Hair follicular keratinocyte (primary cell): ENCODE data around the gene FYCO1. TPM values are rescaled to one million over a fixed set of nuclear protein-coding genes. Genes with fewer than 3 reads are reported as not detected.

Source experiments
- total RNA-seq: library from RNA; depleted of rRNA; stranded (reverse); fragments of >200 nt; gene quantifications from 2 replicates; pipeline ENCODE4 v1.2.3, GENCODE V29; 2015

The FYCO1 gene
- total RNA-seq, result 6.4 and 8.2 TPM in 2 replicates

GRCh38 chr3:45995236-45996192 is at the start of gene FYCO1:
Gene FYCO1 (minus strand): TSS chr3:45995824. CDS start chr3:45984910, 10,914 bp downstream.

GRCh38 chr3:46027021-46027705 is 31.5 kb upstream of the FYCO1 start, which contains the start of gene XCR1:
Gene XCR1 (minus strand): TSS chr3:46027483. CDS start chr3:46021947, 5,536 bp downstream.

GRCh38 chr3:45943207-45943846 is 52.3 kb downstream of the FYCO1 start, which contains the start of gene CXCR6:
Gene CXCR6 (plus strand): TSS chr3:45943464. CDS start chr3:45946482, 3,018 bp downstream.

GRCh38 chr3:45885979-45886705 is 109.5 kb downstream of the FYCO1 start, which contains the start of gene CCR9:
Gene CCR9 (plus strand): TSS chr3:45886543. CDS start chr3:45894934, 8,391 bp downstream.

Other genes with a start within 250 kb of the FYCO1 start
- not detected in 2 replicates for gene SLC6A20, start 199.3 kb downstream of the FYCO1 start, total RNA-seq
- gene LZTFL1, start 153.7 kb downstream of the FYCO1 start, total RNA-seq, result 7.7 and 9.6 TPM in 2 replicates
- gene CCR9, start 109.3 kb downstream of the FYCO1 start, total RNA-seq, result not detected in 2 replicates
- gene CXCR6, start 52.4 kb downstream of the FYCO1 start, total RNA-seq, result not detected in 2 replicates
- gene XCR1, start 31.7 kb upstream of the FYCO1 start, total RNA-seq, result not detected in 2 replicates
- gene CCR1, start 212.5 kb upstream of the FYCO1 start, total RNA-seq, result not detected in 2 replicates
- not detected in 2 replicates for gene CCR3, start 246.6 kb upstream of the FYCO1 start, total RNA-seq